ENCODE measurements around the gene ARAP1.

The ARAP1 gene

GRCh38 chr11:72721689-72722049 lies 30.5 kb downstream of the ARAP1 start:
- DNase-seq, result no peak

GRCh38 chr11:72721276-72721675 lies 30.9 kb downstream of the ARAP1 start:
- DNase-seq, result no peak

GRCh38 chr11:72720784-72721183 lies 31.4 kb downstream of the ARAP1 start:
- no peak for DNase-seq

- no peak for DNase-seq
These were observed 32.2 kb downstream of the ARAP1 start for GRCh38 chr11:72720047-72720446.

GRCh38 chr11:72719551-72719950 lies 32.7 kb downstream of the ARAP1 start:
- no peak for DNase-seq

- DNase-seq, result no peak
These were observed 33.1 kb downstream of the ARAP1 start for GRCh38 chr11:72719144-72719543.

GRCh38 chr11:72718101-72718501 lies 34.1 kb downstream of the ARAP1 start:
- no peak for DNase-seq

GRCh38 chr11:72716788-72717435 lies 35.3 kb downstream of the ARAP1 start:
- no peak for DNase-seq

- no peak for DNase-seq
These were observed 35.9 kb downstream of the ARAP1 start for GRCh38 chr11:72716290-72716689.

GRCh38 chr11:72712841-72713240 lies 39.4 kb downstream of the ARAP1 start:
- DNase-seq, result no peak

- no peak for DNase-seq
These were observed 39.9 kb downstream of the ARAP1 start for GRCh38 chr11:72712168-72712751.

- no peak for DNase-seq
These were observed 41.1 kb downstream of the ARAP1 start for GRCh38 chr11:72711141-72711540.

- DNase-seq, result no peak
These were observed 41.9 kb downstream of the ARAP1 start for GRCh38 chr11:72710278-72710677.

- no peak for DNase-seq
These were observed 42.5 kb downstream of the ARAP1 start for GRCh38 chr11:72709478-72710238.

- no peak for DNase-seq
These were observed 45.2 kb downstream of the ARAP1 start for GRCh38 chr11:72707032-72707431.

GRCh38 chr11:72706579-72706978 lies 45.6 kb downstream of the ARAP1 start:
- no peak for DNase-seq

- no peak for DNase-seq
These were observed 46.5 kb downstream of the ARAP1 start for GRCh38 chr11:72705442-72706365.

- DNase-seq, result no peak
These were observed 47.4 kb downstream of the ARAP1 start for GRCh38 chr11:72704783-72705265.

GRCh38 chr11:72704028-72704782 lies 48.0 kb downstream of the ARAP1 start:
- no peak for DNase-seq

- DNase-seq, result no peak
These were observed 48.8 kb downstream of the ARAP1 start for GRCh38 chr11:72703267-72704008.

- no peak for DNase-seq
These were observed 49.5 kb downstream of the ARAP1 start for GRCh38 chr11:72702577-72703241.
